ENCODE results near the gene VAC14.

DNA sequence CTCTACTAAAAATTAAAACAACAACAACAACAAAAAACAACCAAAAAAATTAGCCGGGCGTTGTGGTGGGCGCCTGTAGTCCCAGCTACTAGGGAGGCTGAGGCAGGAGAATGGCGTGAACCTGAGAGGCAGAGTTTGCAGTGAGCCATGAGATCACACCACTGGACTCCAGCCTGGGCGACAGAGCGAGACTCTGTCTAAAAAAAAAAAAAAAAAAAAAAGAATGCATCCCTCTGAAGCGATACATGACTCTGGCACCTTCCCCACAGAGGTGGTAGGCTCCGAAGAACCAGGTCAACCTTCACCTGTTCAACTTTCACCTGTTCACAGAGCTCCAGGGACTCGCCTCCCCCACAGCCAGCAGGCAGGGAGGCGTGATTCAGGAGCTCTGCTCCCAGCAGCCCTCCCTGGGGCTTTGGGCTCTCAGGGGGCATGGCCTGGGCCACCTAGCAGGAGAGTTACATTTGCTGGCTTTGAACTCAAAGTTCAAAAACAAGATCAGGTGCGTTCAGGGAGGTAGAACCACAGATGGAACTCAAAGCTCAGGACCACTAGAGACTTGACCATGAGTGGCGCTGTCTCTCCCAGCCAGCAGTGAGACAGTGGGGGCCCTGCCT, 5.6 kb downstream of the VAC14 start:
- TF ChIP-seq, protein P1, sequence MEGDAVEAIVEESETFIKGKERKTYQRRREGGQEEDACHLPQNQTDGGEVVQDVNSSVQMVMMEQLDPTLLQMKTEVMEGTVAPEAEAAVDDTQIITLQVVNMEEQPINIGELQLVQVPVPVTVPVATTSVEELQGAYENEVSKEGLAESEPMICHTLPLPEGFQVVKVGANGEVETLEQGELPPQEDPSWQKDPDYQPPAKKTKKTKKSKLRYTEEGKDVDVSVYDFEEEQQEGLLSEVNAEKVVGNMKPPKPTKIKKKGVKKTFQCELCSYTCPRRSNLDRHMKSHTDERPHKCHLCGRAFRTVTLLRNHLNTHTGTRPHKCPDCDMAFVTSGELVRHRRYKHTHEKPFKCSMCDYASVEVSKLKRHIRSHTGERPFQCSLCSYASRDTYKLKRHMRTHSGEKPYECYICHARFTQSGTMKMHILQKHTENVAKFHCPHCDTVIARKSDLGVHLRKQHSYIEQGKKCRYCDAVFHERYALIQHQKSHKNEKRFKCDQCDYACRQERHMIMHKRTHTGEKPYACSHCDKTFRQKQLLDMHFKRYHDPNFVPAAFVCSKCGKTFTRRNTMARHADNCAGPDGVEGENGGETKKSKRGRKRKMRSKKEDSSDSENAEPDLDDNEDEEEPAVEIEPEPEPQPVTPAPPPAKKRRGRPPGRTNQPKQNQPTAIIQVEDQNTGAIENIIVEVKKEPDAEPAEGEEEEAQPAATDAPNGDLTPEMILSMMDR (IDR thresholded peaks at IDR 0.05), result no peak
- TF ChIP-seq POLR2A (IDR thresholded peaks at IDR 0.05), result no peak

Measured in esophagus squamous epithelium (tissue), 4 donors.